Astrocyte of the cerebellum (primary cell): Measurements from ENCODE around the gene RELN.

ENCODE experiments used
- DNase-seq: peaks from one replicate; pipeline ENCODE4 v3.0.0-alpha.2; 2011; ENCODE audit warnings: low read depth
- H3K4me3 ChIP-seq: 2 replicates; pipeline ENCODE4 v1.5.1; 2011; ENCODE audit warnings: mild to moderate bottlenecking, low read depth, low read length, moderate library complexity
- in situ Hi-C: cut with HindIII; loops from 2 replicates; pipeline ENCODE4 v1.10.0; 2017; ENCODE audit warnings: low sequenced_read_pairs
- TF ChIP-seq, protein P1 (sequence below): IDR thresholded peaks from 2 replicates; pipeline ENCODE4 v1.5.1; 2012; ENCODE audit warnings: low read length, low read depth, moderate library complexity, mild to moderate bottlenecking; ENCODE audit errors: missing control alignments

RELN gene

DNA sequence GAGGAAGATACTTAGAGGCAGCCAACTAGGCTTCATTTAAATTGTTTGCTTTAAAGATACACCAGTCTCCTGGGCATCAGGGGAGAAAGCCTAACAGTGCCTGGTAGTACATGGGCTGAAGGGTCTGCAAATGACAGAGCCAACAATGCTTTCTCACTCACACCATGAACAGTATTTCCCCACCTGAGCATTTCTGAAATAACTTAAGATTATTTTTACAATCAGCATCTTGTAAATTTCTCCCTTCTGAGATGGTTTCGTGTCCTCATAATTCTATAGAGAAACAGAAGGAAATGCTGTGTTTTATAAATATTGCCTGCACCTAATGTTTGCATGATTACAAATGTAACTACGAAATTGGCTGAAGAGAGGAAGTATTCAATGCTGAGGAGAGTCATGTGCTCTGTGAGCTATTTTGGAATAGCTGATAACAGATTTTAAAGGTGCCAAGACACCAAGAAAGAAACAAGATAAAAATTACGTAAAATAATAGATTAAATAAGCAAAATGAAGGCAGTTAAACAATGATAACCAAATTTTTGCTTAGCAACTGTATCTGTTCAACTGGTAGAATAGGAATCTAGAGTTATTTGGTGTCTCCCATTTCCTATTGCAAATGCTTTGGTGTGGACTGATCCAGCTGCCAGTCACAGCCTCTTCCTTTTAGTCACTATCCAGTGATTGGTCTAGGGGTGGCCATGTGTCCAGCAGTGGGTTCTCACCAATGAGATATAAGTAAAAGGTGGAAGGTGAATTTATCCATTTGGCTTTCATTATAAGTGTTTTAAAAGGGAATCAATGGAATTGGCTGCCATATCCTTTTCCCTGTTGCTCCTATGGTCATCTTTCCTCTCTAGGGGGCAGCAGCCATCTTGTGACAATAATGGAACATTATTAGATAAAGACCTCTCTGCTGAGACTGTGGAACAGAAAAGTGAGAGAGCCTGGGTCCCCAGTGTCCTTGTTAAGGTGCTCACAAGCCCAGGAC is 375.5 kb downstream of the RELN start:
- in situ Hi-C loops = no loop called here
- TF ChIP-seq, protein P1, sequence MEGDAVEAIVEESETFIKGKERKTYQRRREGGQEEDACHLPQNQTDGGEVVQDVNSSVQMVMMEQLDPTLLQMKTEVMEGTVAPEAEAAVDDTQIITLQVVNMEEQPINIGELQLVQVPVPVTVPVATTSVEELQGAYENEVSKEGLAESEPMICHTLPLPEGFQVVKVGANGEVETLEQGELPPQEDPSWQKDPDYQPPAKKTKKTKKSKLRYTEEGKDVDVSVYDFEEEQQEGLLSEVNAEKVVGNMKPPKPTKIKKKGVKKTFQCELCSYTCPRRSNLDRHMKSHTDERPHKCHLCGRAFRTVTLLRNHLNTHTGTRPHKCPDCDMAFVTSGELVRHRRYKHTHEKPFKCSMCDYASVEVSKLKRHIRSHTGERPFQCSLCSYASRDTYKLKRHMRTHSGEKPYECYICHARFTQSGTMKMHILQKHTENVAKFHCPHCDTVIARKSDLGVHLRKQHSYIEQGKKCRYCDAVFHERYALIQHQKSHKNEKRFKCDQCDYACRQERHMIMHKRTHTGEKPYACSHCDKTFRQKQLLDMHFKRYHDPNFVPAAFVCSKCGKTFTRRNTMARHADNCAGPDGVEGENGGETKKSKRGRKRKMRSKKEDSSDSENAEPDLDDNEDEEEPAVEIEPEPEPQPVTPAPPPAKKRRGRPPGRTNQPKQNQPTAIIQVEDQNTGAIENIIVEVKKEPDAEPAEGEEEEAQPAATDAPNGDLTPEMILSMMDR = peak; percentile 23

GRCh38 chr7:103609778-103610177 is 379.7 kb downstream of the RELN start:
- in situ Hi-C loops = no loop called here

More for the DNA sequence above, 375.5 kb downstream of the RELN start:
- no peak for DNase-seq
- no peak overlapping the region for H3K4me3 ChIP-seq

DNA sequence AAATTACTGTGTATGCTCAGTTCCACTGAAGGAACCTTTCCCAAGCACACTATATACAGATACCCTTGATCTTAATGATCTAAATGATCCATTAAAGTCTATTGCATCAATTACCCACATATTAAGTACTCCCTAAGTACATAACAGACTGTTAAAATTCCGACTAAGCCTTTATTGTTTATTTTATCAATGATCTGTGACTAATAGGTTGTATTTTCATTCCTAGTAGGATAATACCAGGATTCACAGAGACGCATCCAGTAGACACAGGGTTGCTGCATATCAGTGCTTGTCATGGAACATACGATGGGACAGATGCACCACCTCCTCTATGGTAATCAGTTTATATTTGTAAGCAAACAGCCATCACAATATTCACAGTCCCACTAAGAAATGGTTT is 383.8 kb downstream of the RELN start:
- TF ChIP-seq, protein P1 = no peak
- DNase-seq = no peak
- no peak overlapping the region for H3K4me3 ChIP-seq
- in situ Hi-C loops = no loop called here

More at GRCh38 chr7:103609778-103610177, 379.7 kb downstream of the RELN start:
- no peak overlapping the region for H3K4me3 ChIP-seq
- TF ChIP-seq, protein P1 = no peak
- no peak for DNase-seq

DNA sequence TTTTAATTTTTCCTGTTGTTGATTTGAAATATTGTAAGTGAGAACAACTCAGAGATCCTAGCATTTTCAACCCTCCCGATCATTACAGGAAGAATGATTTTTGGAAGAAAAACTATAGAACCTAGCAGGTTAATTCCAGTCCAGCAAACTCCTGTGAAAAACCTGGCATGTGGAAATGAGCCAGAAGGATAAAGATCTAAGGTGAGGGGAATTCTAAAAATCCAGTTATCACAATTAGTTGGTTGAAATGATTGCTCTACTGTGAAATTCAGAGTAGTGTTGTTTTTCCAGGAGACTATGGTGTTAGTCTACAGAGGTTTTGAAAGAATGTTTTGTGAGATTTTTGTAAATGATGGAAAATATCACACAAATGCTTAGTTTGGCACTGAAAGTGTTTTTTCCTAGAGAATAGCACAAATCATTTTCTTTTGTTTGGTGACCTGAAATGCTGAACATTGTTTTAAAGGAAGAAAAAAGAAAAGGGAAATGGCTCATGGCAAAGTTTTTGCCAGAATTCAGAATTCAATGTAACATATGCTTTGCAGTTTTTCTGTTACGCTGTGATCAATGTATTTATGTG is 391.0 kb downstream of the RELN start:
- TF ChIP-seq, protein P1 = no peak
- no peak overlapping the region for H3K4me3 ChIP-seq
- in situ Hi-C loops = no loop called here
- peak; percentile 35 for DNase-seq

DNA sequence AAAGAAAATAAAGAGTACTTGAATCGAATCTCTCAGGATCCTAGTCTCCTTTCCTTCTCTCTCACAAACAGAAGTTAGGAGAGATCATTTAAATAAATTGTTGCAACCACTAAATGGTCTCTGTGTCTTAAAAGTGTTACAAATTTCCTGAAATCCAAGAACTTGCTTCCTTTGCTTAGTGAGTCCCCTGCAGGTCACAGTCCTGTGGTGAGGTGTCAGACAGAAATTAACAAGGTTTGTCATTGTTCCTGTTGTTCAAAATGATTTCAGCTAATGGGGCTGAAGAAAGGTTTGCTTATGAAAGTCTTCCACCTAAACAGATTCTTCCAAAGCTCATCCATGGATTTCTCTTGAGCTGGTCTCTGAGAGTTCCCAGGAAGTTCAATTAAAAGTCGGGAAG is 391.9 kb downstream of the RELN start:
- no peak overlapping the region for H3K4me3 ChIP-seq
- DNase-seq = no peak
- in situ Hi-C loops = no loop called here
- TF ChIP-seq, protein P1 = no peak

DNA sequence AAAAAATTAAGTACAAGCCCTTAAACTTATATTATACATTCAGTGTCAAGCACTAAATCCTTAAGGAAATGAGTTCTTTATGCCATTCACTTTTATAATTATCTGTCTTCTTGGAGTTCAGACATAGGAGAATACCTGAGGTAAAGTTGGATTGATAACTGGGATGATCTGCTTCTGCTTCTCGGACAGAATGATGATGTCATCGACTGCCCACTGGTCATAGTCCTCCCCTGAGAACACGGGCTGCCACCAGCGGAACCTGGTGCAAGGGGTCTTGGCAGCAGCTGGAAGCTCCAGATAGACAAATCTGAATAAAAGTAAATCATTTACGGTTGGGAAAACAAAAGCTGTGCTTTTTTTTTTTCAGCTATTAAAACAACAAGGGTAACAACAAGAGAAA is 395.3 kb downstream of the RELN start:
- H3K4me3 ChIP-seq = no peak overlapping the region
- no peak for DNase-seq
- in situ Hi-C loops = no loop called here
- TF ChIP-seq, protein P1 = no peak
